Neuronal stem cell (in vitro differentiated cells): ENCODE measurements around the gene ZNRF1.

Experiments used
- DNase-seq: peaks from one replicate; pipeline ENCODE4 v3.0.0-alpha.2; 2013; ENCODE audit warnings: low spot score
- H2AFZ ChIP-seq: one replicate; pipeline ENCODE4 v1.6.1; 2013; ENCODE audit warnings: mild to moderate bottlenecking, low read length, inconsistent platforms
- H2AK5ac ChIP-seq: 2 replicates; pipeline ENCODE4 v1.6.1; 2013; ENCODE audit warnings: low read depth, mild to moderate bottlenecking, inconsistent platforms, low read length, moderate library complexity, mixed read lengths
- H2BK120ac ChIP-seq: 2 replicates; pipeline ENCODE4 v1.6.1; 2013; ENCODE audit warnings: low read depth, mild to moderate bottlenecking, inconsistent platforms, low read length, moderate library complexity, mixed read lengths
- H2BK12ac ChIP-seq: one replicate; pipeline ENCODE4 v1.6.1; 2013; ENCODE audit warnings: low read length, inconsistent platforms
- H2BK15ac ChIP-seq: 2 replicates; pipeline ENCODE4 v1.6.1; 2013; ENCODE audit warnings: mild to moderate bottlenecking, low read length, inconsistent platforms, mixed read lengths
- H2BK5ac ChIP-seq: one replicate; pipeline ENCODE4 v1.6.1; 2013; ENCODE audit warnings: inconsistent platforms, mild to moderate bottlenecking, low read length, moderate library complexity
- H3K14ac ChIP-seq: one replicate; pipeline ENCODE4 v1.6.1; 2013; ENCODE audit warnings: low read length, inconsistent platforms
- H3K18ac ChIP-seq: 2 replicates; pipeline ENCODE4 v1.6.1; 2013; ENCODE audit warnings: low read length, inconsistent platforms
- H3K23ac ChIP-seq: 2 replicates; pipeline ENCODE4 v1.6.1; 2013; ENCODE audit warnings: low read depth, mild to moderate bottlenecking, mixed read lengths, low read length, inconsistent platforms; ENCODE audit not compliant: poor library complexity
- H3K27ac ChIP-seq: replicated peaks from 3 replicates; pipeline ENCODE4 v1.5.1; 2013; ENCODE audit warnings: low read length, inconsistent platforms
- H3K27me3 ChIP-seq, 3 experiments: 2 replicates each; pipeline ENCODE4 v1.6.1; 2013; ENCODE audit warnings: low read length in 3 of 3, mild to moderate bottlenecking in 2 of 3, inconsistent platforms in 1 of 3, low read depth in 1 of 3, mixed read lengths in 1 of 3, moderate library complexity in 1 of 3; ENCODE audit not compliant: control insufficient read depth in 3 of 3, insufficient read depth in 3 of 3
- H3K36me3 ChIP-seq, 2 donors: replicated peaks in 1 of 2; 2 replicates each; pipeline ENCODE4 v1.6.1; 2013; ENCODE audit warnings: low read length in 2 of 2; ENCODE audit not compliant: control insufficient read depth in 2 of 2, insufficient read depth in 2 of 2
- H3K4ac ChIP-seq: 2 replicates; pipeline ENCODE4 v1.6.1; 2013; ENCODE audit warnings: inconsistent platforms, mild to moderate bottlenecking, low read length, moderate library complexity
- H3K4me1 ChIP-seq, 2 donors: 1 replicate in 1 of 2; 2 replicates in 1 of 2; pipeline ENCODE4 v1.6.1; 2013; ENCODE audit warnings: low read length in 2 of 2, low read depth in 1 of 2; ENCODE audit not compliant: control insufficient read depth in 2 of 2, insufficient read depth in 1 of 2
- H3K4me2 ChIP-seq: one replicate; pipeline ENCODE4 v1.6.1; 2013; ENCODE audit warnings: mild to moderate bottlenecking, low read length, inconsistent platforms; ENCODE audit not compliant: insufficient read depth, poor library complexity, severe bottlenecking
- H3K4me3 ChIP-seq, 2 donors: 2 replicates each; pipeline ENCODE4 v1.5.1; 2013; ENCODE audit warnings: low read length in 2 of 2, mild to moderate bottlenecking in 2 of 2, inconsistent platforms in 1 of 2, moderate library complexity in 1 of 2
- H3K79me1 ChIP-seq: one replicate; pipeline ENCODE4 v1.6.1; 2013; ENCODE audit warnings: low read depth, mild to moderate bottlenecking, inconsistent platforms, low read length, moderate library complexity
- H3K9ac ChIP-seq: one replicate; pipeline ENCODE4 v1.6.1; 2013; ENCODE audit warnings: mild to moderate bottlenecking, low read depth, low read length, inconsistent platforms; ENCODE audit not compliant: poor library complexity
- H3K9me3 ChIP-seq, 2 donors: replicated peaks in 1 of 2; 2 replicates each; pipeline versions ENCODE3 to v1.6.1; 2013; ENCODE audit warnings: low read length in 2 of 2, mild to moderate bottlenecking in 2 of 2, inconsistent platforms in 1 of 2, low read depth in 1 of 2, mixed read lengths in 1 of 2, moderate library complexity in 1 of 2; ENCODE audit not compliant: control insufficient read depth in 2 of 2, insufficient read depth in 1 of 2
- H4K8ac ChIP-seq: one replicate; pipeline ENCODE4 v1.6.1; 2013; ENCODE audit warnings: low read depth, mild to moderate bottlenecking, inconsistent platforms, low read length, moderate library complexity
- H4K91ac ChIP-seq: one replicate; pipeline ENCODE4 v1.6.1; 2013; ENCODE audit warnings: low read length, low read depth, mild to moderate bottlenecking, inconsistent platforms; ENCODE audit not compliant: poor library complexity
- WGBS, 2 donors: extraction: QIAGEN DNeasy Blood & Tissue Kit; methylation state at CpG; one replicate each; pipeline ENCODE4 v1.1.7; 2013; ENCODE audit warnings: missing lambda C conversion rate in 2 of 2, mixed read lengths in 1 of 2; ENCODE audit not compliant: insufficient read length in 2 of 2, insufficient replicate concordance in 1 of 2; ENCODE audit errors: extremely low coverage in 2 of 2; 5-methylcytosine and 5-hydroxymethylcytosine counted together

The ZNRF1 gene

DNA sequence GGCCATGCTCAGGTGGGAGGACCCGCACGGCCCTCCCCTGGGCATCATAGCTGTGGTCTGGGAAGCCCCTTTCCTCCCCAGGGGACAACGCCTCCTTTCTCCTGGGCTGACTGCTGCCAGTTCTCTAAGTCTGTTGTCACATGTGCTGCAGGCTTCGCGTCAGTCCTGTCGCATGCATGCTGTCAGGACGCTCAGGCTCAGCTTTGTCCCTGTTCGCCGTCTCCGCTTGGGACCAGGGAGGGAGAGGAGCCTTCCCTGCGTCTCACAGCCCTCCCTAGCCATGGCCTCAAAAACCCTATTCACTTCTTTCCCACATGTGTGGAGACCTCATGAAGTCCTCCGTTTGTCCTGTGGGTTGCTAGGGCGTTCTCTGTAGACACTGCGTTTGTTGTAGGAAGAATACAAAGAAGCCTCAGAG, 96.4 kb downstream of the ZNRF1 start:
- no CpG with 5 or more reads among the region's 14 CpGs for WGBS, 2 donors
- no peak for DNase-seq

GRCh38 chr16:75096656-75097055, 97.8 kb downstream of the ZNRF1 start:
- peaks cover 3 to 16% of the 10 kb centered on the region in 2 donors for H3K4me1 ChIP-seq
- peaks cover 6 to 30% of the 10 kb centered on the region in 2 donors for H3K36me3 ChIP-seq
- no peak overlapping the region for H4K91ac ChIP-seq
- H3K4me2 ChIP-seq: no peak overlapping the region
- H3K9ac ChIP-seq: no peak overlapping the region
- H2BK15ac ChIP-seq: no peak overlapping the region
- H2AK5ac ChIP-seq: no peak overlapping the region
- no peak overlapping the region for H2AFZ ChIP-seq
- H3K79me1 ChIP-seq: peaks cover 5% of the 10 kb centered on the region
- no peak overlapping the region for H2BK5ac ChIP-seq
- no peak overlapping the region for H3K4me3 ChIP-seq
- no peak overlapping the region for H3K23ac ChIP-seq
- no peak overlapping the region for H3K27ac ChIP-seq
- H3K4ac ChIP-seq: no peak overlapping the region
- H3K27me3 ChIP-seq: no peaks in the 10 kb centered on the region
- H2BK12ac ChIP-seq: no peak overlapping the region
- no peak overlapping the region for H4K8ac ChIP-seq
- no peak overlapping the region for H3K14ac ChIP-seq
- H3K18ac ChIP-seq: no peak overlapping the region
- DNase-seq: no peak
- no peak overlapping the region for H2BK120ac ChIP-seq
- no CpG with 5 or more reads among the region's 6 CpGs for WGBS, 2 donors
- H3K9me3 ChIP-seq: no peaks in the 10 kb centered on the region

More for the DNA sequence above, 96.4 kb downstream of the ZNRF1 start:
- peak overlapping the region; percentile 84 for H3K14ac ChIP-seq
- no peak overlapping the region for H2AFZ ChIP-seq
- H2AK5ac ChIP-seq: peak overlapping the region; percentile 10
- H3K4ac ChIP-seq: no peak overlapping the region
- no peaks in the 10 kb centered on the region for H3K27me3 ChIP-seq
- peaks cover 3 to 16% of the 10 kb centered on the region in 2 donors for H3K4me1 ChIP-seq
- H2BK5ac ChIP-seq: peak overlapping the region; percentile 83
- H3K9me3 ChIP-seq: no peaks in the 10 kb centered on the region
- H4K91ac ChIP-seq: no peak overlapping the region
- H3K79me1 ChIP-seq: peaks cover 5% of the 10 kb centered on the region
- H3K27ac ChIP-seq: no peak overlapping the region
- peak overlapping the region; percentile 33 for H3K9ac ChIP-seq
- no peak overlapping the region for H2BK15ac ChIP-seq
- no peak overlapping the region for H3K18ac ChIP-seq
- no peak overlapping the region for H3K4me3 ChIP-seq
- no peak overlapping the region for H3K23ac ChIP-seq
- no peak overlapping the region for H2BK120ac ChIP-seq
- peaks cover 6 to 30% of the 10 kb centered on the region in 2 donors for H3K36me3 ChIP-seq
- H4K8ac ChIP-seq: no peak overlapping the region
- no peak overlapping the region for H2BK12ac ChIP-seq
- H3K4me2 ChIP-seq: no peak overlapping the region

GRCh38 chr16:75097191-75097761, 98.5 kb downstream of the ZNRF1 start:
- WGBS, 2 donors: no CpG with 5 or more reads among the region's 10 CpGs
- Histone ChIP-seq H3K23ac (no peak overlapping the region), H3K36me3 (peaks cover 6 to 32% of the 10 kb centered on the region in 2 donors), H3K27ac (no peak overlapping the region), H4K8ac (no peak overlapping the region), H3K4me2 (no peak overlapping the region), H3K4me3 (no peak overlapping the region), H2BK12ac (no peak overlapping the region), H2BK5ac (no peak overlapping the region), H3K9ac (no peak overlapping the region), H2BK15ac (no peak overlapping the region), H3K27me3 (no peaks in the 10 kb centered on the region), H2AK5ac (no peak overlapping the region), H3K9me3 (no peaks in the 10 kb centered on the region), H2BK120ac (no peak overlapping the region), H3K79me1 (peaks cover 5% of the 10 kb centered on the region), H3K14ac (no peak overlapping the region), H4K91ac (no peak overlapping the region), H3K4me1 (peaks cover 3 to 16% of the 10 kb centered on the region in 2 donors), H2AFZ (no peak overlapping the region), H3K4ac (no peak overlapping the region), H3K18ac (no peak overlapping the region)
- no peak for DNase-seq

DNA sequence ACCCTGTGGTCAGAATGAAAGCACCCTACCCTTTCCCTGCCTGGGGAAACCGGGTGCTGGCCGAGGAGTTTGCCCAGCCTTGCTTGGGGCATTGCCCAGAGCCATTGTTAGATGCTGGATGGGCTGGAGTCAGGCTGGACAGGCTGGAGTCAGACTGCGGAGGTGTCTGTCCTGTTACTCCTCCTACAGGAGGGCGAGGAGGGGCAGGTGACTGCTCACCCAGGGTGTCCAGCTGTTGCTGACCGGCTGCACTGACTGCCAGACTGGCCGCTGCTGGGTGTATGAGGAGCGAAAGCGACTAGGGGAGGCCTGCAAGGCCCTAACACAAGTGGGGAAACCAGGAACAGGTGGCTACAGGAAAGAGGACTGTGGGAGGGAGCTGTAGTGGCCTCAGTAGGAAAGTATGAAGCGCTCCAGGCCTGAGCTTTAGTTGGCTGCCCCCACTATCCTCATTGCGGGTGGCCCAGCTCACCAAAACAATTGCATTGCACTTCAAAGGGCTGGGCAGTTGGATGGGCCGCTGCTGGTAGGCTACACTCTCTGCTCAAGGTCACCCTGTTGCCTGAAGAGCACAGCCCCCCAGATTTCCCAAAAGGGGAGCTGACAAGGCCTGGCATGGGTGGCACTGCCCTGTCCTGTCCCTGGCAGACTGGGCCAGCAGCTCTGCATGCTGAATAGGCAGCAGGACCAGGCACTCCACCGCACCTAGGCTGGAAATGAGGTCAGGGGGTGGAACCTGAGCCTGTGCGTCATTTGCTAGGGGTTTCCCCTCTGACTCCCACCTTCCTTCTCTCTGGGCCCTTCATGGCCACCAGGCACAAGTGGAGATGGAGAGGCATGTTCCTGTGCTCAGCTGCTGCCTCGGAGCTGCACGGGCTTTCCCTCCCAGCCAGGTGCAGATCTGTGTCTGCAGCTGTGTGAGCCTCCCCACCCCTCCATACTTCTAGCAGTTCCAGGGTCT, 99.4 kb downstream of the ZNRF1 start:
- H3K4me1 ChIP-seq: peaks cover 3 to 16% of the 10 kb centered on the region in 2 donors
- peak overlapping the region; percentile 30 for H2BK5ac ChIP-seq
- no peak overlapping the region for H2BK120ac ChIP-seq
- H4K91ac ChIP-seq: no peak overlapping the region
- no peak for DNase-seq
- H3K4me3 ChIP-seq: no peak overlapping the region
- no peak overlapping the region for H3K27ac ChIP-seq
- no peak overlapping the region for H3K4ac ChIP-seq
- peak overlapping the region; percentile 12 for H2AK5ac ChIP-seq
- no peak overlapping the region for H2BK15ac ChIP-seq
- H2BK12ac ChIP-seq: no peak overlapping the region
- WGBS, 2 donors: no CpG with 5 or more reads among the region's 15 CpGs
- H3K4me2 ChIP-seq: no peak overlapping the region
- H3K27me3 ChIP-seq: no peaks in the 10 kb centered on the region
- H3K9me3 ChIP-seq: peaks cover 0 to 3% of the 10 kb centered on the region in 2 donors
- H3K23ac ChIP-seq: peak overlapping the region; percentile 27
- peak overlapping the region; percentile 22 for H3K9ac ChIP-seq
- peaks cover 5% of the 10 kb centered on the region for H3K79me1 ChIP-seq
- no peak overlapping the region for H4K8ac ChIP-seq
- peaks cover 6 to 39% of the 10 kb centered on the region in 2 donors for H3K36me3 ChIP-seq
- no peak overlapping the region for H3K14ac ChIP-seq
- peak overlapping the region; percentile 62 for H3K18ac ChIP-seq
- no peak overlapping the region for H2AFZ ChIP-seq
